Stimulated activated CD4-positive, alpha-beta T cell treated with anti-CD3 and anti-CD28 coated beads, TNF-alpha, amount 100 ng/mL, for 4 hours (primary cell): ENCODE measurements around the gene TNNT3.
"Not testable (repeated sequence)": the region's sequence is repeated elsewhere in the genome, so short reads cannot be mapped to it uniquely, and the experiment has no call there.

Source experiments
- DNase-seq, 3 experiments: peaks; one replicate each; pipeline ENCODE4 v3.0.0-alpha.2; 2020; ENCODE audit warnings: low read depth in 3 of 3

The TNNT3 gene

GRCh38 chr11:1919391-1920127, at the start of gene TNNT3:
TSS of gene TNNT3 (plus strand) at chr11:1919703. CDS start at chr11:1922875, 3,172 bp downstream.
- no peak for DNase-seq

GRCh38 chr11:1870326-1870696, 49.2 kb upstream of the TNNT3 start:
- no peak for DNase-seq

GRCh38 chr11:1870721-1871466, 48.6 kb upstream of the TNNT3 start:
- no peak for DNase-seq

- no peak for DNase-seq
These were observed 48.0 kb upstream of the TNNT3 start for GRCh38 chr11:1871531-1871930.

- DNase-seq: no peak
These were observed 47.1 kb upstream of the TNNT3 start for GRCh38 chr11:1872267-1872985.

- DNase-seq: no peak
These were observed 46.3 kb upstream of the TNNT3 start for GRCh38 chr11:1873048-1873812.

DNA sequence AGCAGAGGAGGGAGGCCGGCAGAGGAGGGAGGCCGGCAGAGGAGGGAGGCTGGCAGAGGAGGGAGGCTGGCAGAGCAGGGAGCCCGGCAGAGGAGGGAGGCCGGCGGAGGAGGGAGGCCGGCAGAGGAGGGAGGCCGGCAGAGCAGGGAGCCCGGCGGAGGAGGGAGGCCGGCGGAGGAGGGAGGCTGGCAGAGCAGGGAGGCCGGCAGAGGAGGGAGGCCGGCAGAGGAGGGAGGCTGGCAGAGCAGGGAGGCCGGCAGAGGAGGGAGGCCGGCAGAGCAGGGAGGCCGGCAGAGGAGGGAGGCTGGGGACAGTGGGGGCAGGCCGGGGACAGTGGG, 45.7 kb upstream of the TNNT3 start:
- DNase-seq: not testable (repeated sequence)

DNA sequence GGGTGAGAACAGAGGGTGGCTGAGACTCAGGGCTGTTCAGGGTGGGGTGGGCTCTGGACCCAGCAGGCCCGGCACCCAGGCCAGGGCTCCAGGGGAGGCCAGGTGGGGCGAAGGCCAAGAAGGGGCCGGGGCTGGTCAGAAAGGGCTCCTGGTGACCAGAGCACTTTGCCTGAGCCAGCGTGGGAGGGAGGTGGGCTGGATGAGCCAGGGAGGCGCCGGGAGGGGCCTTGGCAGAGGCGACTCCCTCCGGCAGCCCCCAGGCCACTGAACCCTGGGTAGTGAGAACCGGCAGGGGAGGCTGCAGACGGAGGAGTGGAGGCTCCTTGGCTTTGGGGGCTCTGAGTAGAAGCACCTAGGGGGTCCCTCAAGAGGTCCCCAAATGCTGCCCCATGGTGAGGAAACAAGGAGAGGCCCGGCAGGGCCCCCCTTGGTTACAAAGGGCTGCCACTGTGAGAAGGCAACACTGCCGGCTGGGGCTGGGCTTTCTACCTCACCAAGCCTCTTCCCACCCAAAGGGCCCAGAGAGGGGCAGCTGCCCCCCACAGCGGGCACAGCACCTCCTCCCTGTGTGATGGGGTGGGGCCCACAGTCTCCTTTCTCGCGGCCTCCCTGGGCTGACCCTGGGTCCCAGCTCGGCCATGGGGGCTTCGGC, 44.9 kb upstream of the TNNT3 start:
- not testable (repeated sequence) for DNase-seq

DNA sequence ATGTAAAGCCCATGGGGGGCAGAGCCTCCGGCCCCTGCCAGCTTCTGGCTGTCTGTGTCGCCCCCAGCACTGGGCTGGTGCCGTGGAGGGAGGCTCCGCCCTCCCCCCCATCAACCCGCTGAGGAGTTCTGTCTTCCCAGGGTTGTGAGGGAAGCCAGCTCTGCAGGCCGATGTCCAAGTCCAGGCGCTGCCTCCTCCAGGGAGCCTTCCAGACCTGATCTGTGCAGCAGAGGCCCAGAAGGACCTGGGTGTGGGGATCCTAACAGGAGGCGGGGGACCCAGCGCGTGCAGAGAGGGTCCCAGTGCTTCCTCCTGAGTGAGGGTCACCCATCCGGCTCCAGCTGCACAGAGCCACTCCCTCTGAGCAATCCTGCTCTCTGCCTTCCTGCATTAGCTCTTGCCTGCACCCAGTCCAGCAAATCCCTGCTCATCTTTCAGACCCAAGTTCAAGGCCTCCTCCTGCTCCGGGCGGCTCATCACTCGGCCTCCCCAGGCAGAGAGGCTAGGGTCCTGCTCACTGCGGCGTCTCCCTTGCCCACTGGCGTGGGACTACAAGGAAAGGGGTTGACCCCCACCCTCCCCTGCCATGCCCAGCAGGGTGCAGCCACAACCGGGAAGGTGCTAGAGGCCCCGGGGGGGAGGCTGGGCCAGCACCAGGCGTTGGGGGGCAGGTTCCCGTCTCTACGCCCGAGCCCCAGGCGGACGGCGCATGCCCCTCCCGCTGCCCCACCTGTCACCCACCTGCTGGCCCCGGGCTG, 44.2 kb upstream of the TNNT3 start:
- no peak for DNase-seq

- not testable (repeated sequence) for DNase-seq
These were observed 43.6 kb upstream of the TNNT3 start for GRCh38 chr11:1875851-1876301.

GRCh38 chr11:1876361-1877063, 43.0 kb upstream of the TNNT3 start:
- no peak for DNase-seq

DNA sequence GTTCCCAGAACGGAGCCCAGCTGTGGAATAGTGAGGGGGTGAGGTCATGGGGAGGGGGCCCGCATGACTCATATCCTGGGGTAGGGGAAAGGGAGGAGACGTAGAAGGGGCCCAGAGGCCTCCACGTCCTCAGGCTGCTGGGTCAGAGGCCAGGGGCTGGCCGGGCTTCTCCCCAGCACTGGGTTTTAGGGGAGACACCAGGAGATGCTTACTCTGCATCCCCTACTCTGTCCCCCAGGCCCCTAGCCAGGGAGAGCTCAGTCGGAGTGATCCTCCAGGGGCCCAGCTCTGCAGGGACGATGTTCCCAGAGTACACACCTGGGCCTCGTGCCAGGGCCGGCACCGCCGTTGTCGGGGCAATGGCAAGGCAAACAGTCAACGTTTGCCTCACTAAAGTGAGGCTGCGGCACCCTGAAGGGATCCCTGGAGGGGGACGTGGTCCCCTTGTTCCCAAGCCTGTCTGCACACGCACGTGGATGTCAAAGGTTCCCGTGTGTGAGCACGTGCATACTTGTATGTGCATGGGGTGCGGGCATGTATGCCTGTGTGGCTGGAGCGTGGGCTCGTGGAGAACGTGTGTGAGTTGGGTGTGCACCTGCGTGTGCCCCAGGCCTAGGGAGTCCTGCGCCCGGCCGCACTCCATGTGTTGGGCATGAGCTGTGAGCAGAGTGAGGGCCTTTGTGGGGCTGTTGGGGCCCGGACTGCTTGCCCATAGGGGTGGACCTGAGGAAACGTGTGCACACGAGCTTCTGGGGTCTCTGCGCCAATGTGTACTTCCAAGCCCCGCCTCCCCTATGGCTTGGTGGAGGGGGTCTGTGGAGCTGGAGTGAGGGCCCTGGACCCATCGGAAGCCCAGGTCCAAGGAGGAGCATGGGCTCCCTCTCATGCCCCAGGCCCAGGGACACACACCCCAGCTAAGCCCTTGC, 42.0 kb upstream of the TNNT3 start:
- no peak for DNase-seq

- DNase-seq: no peak
These were observed 41.1 kb upstream of the TNNT3 start for GRCh38 chr11:1878137-1879031.

- no peak for DNase-seq
These were observed 40.1 kb upstream of the TNNT3 start for GRCh38 chr11:1879342-1879940.

DNA sequence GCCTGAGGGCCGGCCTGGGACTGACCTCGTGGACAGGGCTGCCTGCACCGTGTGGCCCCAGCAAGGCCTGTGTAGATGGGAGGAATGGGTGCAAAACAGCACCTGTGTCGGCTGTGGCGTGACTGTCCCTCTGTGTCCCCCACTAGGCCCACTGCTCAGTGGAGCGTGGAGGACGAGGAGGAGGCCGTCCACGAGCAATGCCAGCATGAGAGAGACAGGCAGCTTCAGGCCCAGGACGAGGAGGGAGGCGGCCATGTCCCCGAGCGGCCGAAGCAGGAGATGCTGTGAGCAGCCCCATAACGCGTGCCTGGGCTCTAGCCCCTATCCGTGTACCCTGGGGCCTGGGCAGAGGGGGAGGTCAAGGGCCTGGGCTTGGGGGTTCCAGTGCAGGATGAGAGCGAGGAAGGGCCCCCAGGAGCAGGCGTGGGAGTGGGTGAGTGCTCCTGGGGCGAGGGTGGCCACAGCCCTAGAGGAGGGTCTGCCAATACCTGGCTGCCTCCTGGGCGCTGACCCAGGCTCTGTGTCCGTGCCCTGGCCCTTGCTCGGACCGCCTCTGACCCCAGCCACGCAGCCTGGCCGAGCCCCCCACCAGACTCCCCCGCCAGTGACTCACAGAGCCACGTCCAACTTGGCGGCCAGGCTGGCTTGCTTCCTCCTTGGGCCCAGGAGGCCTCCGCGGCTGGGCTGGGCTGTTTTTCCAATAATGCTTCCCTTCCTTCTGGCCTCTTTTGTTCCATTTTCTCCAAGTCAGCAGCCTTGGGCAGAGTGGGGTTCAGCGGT, 39.4 kb upstream of the TNNT3 start:
- no peak for DNase-seq

GRCh38 chr11:1880746-1881441, 38.6 kb upstream of the TNNT3 start:
- DNase-seq: no peak
